GM20431 (cell line): ENCODE data around the gene P2RY2.
"Not testable (repeated sequence)": the region's sequence is repeated elsewhere in the genome, so short reads cannot be mapped to it uniquely, and the experiment has no call there.

ENCODE experiments used
- in situ Hi-C: fragments of 300-500 bp; cut with MseI, MboI; formaldehyde crosslinking; loops from one replicate; pipeline ENCODE4 v1.15.0; 2020; ENCODE audit warnings: low sequenced_read_pairs; ENCODE audit not compliant: unreplicated experiment

The P2RY2 gene

GRCh38 chr11:73258104-73259035 is 40.3 kb downstream of the P2RY2 start:
- in situ Hi-C loops, result no loop called here

- in situ Hi-C loops, result no loop called here
Observed at GRCh38 chr11:73259406-73260126, 41.5 kb downstream of the P2RY2 start.

DNA sequence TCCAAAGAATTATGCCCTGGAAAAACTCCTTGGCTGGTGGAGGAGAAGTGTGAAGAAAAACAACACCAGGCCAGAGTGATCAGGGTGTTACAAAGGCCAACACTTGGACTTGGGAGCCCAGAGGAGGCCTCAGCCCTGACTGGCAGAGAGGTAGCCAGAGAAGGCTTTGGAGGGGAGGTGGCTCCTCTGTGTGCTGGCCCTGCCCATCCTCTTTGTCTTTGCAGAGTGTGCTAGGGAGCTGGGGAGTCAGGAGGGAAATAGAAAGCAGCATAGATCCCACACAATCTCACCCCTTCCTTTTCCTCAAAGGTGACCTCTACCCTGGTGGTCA is 42.0 kb downstream of the P2RY2 start:
- in situ Hi-C loops, result no loop called here

DNA sequence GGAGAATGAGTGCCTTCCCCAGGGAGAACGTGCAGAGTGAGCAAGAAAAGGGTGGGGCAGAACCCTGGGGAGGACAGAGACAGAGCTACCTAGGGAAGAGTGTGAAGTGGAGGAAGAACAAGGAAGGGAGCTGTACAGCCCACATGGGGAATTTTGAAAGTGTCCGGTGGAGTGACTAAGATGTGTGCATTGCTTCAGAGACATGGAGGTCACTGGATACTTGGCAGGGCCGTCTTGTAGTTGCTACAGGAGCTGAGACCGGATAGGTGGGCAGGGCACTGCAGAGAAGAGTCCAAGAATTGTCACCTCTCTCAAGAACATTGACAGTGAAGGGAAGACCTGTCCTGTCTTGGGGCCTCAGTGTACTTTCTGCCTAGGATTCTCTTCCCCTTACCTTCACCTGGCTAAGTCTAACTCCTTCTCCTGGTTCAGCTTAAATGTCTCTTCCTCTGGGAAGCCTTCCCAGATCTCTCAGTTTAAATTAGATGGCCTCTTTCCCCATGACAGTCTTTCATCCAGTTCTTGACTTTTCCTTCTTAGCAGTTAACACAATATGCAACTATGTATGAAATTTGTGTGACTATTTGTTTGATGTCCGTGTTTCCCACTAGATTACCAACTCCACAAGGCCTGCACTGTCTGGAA is 44.9 kb downstream of the P2RY2 start:
- in situ Hi-C loops, result no loop called here

GRCh38 chr11:73263640-73264039 is 45.6 kb downstream of the P2RY2 start:
- in situ Hi-C loops, result no loop called here

DNA sequence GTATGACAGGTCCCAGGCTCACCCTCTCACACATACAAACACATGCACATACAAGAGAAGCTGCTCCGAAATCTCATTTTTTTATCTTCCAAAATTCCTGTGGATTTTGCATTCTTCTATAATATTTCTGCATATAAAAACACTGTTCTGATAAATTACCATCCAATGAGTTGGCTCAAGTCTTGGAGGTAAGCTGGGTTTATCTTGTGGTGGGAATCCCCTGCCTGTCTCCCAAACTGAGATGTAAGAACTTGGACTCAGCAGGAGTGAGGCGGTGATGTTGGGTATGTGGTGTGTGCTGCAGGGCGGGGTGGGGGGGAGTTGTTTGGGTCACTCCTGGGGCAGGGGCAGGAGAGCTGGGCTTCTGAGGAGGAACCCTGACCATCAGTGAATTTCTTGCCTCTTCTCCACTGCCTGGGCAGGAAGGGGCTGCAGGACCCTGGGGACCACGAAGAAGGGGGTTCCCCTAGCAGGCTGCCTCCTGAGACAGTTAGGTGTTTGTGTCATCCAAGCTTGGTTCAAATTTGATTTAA is 47.3 kb downstream of the P2RY2 start:
- in situ Hi-C loops, result no loop called here

DNA sequence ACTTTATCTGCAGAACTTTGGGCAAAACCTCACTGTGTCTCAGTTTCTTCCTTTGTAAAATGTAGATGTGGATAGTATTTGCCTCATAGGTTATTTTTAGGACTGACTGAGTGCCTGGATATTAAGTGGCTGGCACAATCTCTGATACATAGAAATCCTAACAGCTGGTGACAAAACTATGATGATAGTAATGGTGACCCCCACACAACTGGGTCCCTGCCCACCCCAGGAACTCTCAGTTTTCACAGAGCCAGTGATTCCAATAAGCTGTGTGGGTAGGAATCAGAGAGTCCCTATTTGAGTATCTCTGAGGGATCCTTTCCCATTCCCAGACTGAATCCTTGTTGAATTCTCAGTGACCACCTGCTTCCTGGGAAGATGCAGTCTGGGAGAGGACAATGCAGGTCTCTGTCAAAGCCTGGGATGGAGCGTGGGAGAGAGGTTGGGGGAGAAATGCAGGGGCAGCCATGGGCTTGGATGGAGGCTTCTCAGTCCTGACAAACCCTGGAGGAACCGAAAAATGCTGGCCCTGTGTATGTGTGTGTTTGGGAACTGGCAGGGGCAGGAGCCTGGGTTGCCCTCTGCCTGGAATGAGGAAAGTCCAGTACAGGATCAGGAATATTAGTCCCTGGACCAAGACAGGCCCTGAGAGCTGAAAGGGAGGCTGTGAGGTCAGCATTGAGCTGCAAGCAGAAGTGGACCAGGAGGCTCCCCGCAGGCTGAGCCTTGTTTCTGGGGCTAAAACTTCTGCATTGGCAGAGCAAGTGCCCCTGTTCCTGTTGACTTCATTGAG is 48.0 kb downstream of the P2RY2 start:
- in situ Hi-C loops, result no loop called here

DNA sequence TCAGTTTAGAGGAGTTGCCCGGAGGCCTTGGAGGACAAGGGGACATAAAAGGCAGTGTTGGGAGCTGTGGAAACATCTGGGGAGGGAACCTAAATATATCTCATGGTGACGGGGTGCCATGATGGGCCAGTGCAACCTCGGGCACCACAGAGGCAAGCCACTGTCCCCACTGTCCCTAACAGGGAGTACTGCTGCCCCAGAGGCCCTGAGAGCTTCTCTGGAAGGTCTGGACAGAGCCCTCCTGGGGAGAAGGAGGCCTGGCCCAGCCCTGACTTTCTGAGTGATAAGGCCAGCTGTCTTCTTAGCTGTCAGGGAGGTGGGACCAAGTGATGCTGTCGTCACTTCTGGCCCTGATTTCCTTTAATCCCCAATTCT is 48.6 kb downstream of the P2RY2 start:
- in situ Hi-C loops, result no loop called here

DNA sequence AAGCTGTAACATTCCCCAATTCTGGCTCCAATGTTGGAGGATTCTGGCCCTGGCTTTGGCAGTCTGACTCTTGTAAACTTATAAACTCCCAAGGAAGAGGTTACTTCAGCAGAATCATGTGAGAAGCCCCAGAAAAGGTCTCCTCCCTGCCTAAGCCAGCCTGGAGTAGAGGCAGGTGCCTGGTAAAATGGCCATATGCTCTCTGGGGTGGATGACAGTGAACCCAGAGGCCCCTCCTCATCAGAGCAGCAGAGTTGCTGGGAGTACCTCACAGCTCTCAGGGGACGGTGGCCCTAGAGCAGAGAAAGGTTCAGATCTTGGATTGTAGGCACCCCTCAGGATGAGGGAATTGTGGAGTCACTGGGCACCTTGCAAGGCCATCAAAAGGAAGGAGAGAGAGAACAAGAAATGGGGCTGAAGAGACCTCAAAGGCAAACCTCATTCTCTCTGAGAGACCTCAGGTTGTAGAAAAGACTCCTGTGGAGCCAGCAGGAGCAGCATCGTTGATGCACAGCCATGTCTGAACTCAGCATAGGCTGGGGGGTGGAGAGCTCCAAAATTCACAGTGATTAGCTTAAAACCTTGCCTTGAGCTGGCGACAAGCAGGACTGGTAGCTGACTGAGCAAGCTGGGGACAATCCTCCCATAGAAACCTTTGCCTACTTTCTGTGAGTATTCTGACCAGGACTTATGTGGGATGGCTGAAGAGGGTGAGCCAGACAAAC is 49.2 kb downstream of the P2RY2 start:
- in situ Hi-C loops, result no loop called here

DNA sequence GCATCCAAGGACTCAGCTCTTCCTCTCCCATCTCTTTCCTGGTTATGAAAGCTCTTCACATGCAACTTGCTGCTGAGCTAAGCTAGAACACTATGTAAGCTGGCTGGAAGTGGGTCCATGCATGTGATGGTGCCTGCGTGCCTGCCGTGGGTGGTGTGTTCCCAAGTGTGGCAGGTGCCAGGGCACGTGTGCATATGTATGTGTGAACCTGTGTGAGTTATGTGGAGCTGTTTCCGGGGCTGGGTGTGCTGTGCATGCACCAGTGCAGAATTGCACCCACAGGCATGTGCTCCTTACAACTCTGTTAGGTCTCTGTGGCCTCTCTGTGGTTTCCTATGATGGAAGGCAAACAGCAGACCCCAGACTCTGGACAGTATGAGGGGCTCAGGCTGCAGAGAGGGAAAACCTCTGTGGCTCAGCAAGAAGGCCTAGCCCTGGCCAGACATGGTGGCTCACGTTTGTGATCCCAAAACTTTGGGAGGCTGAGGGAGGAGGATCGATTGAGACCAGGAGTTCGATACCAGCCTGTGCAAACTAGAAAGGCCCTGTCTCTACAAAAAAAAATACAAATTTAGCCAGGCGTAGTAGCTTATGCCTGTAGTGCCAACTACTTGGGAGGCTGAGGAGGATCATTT is 49.9 kb downstream of the P2RY2 start:
- in situ Hi-C loops, result no loop called here

- in situ Hi-C loops, result no loop called here
Observed at GRCh38 chr11:73268671-73269271, 50.7 kb downstream of the P2RY2 start.

DNA sequence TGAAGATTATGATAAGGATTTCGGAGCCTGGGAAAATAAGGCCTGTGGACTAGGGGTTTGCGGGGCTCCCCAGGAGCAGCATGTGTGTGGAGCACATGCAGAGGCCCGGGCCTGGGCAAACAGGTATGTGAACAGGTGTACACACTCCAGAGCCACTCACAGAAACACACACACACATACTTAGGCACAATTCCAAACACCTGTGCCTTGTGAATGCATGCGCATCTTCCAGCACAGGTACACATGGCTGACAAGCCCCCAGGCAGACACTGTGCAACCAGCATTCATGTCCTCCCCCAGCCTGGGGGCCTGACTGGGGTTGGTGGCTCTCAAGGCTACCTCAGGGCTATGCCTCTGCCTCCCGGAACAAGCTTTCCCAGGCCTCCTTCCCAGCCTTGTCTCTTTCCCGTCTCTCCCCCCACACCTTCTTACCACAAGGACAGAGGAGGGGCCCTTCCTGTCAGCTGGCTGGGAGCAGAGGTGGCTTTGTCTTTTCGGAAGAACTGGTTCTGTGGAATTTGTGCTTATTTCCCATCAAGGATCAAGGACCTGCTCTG is 51.5 kb downstream of the P2RY2 start:
- in situ Hi-C loops, result no loop called here

- in situ Hi-C loops, result no loop called here
Observed at GRCh38 chr11:73270016-73270854, 52.2 kb downstream of the P2RY2 start.

- in situ Hi-C loops, result no loop called here
Observed at GRCh38 chr11:73270855-73271477, 52.9 kb downstream of the P2RY2 start.

DNA sequence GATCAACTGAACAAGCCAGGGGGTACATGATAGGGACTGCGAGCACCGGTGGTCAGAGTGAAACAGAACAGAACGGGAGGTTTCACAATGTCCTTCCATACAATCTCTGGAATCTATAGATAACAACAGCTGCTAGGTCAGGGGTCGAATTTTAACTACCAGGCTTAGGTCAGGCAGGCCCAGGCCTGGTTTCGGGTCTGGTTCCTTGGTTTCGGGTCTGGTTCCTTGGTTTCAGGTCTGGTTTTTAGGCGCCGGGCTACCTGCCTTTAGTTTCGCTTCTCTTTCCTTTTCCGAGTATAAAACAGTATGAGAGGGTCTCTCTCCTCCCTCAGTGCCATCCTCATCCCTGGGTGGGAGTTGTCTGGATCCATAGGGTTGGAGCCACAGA is 53.4 kb downstream of the P2RY2 start:
- in situ Hi-C loops, result not testable (repeated sequence)

DNA sequence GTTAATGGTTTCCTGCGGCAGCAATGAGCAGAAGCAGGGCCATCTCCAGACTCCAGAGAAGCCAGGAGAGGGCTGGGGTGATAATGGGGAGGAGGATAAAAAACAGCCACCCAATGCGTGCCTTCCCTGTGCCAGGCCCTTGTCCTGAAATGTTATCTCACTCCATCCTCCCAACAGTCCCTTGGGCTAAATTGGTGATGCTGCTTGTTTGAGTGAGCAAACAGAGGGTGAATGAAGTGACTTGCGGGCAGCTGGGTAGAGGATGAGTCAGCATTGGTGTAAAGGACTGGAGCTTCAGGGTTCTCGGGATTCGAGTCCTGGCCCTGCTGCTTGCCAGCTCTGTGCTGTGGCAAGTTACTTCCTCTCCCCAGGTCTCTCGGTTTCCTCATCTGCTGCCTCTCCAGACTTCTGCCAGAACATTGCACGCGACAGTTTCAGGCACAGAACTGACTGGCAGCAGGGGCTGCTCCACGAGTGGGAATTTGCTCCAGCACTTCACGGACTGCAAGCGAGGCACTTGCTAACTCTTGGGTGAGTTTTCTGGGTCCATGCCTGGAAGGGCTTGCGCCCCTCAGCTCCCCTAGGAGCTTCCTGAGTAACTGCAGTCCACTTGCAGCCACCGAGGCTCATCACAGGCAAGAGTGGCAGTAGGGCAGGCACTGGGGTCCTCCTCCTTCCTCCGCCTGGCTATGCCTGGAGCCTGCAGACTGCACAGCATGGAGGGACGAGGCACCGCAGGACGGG is 54.0 kb downstream of the P2RY2 start, which contains the start of gene P2RY6:
TSS of gene P2RY6 (plus strand) at position 403 of the 744 bp plus-strand sequence. CDS start 24,181 bp downstream, outside the sequence.
- in situ Hi-C loops, result no loop called here
